ENCODE measurements around the gene WNT9B.

WNT9B gene

DNA sequence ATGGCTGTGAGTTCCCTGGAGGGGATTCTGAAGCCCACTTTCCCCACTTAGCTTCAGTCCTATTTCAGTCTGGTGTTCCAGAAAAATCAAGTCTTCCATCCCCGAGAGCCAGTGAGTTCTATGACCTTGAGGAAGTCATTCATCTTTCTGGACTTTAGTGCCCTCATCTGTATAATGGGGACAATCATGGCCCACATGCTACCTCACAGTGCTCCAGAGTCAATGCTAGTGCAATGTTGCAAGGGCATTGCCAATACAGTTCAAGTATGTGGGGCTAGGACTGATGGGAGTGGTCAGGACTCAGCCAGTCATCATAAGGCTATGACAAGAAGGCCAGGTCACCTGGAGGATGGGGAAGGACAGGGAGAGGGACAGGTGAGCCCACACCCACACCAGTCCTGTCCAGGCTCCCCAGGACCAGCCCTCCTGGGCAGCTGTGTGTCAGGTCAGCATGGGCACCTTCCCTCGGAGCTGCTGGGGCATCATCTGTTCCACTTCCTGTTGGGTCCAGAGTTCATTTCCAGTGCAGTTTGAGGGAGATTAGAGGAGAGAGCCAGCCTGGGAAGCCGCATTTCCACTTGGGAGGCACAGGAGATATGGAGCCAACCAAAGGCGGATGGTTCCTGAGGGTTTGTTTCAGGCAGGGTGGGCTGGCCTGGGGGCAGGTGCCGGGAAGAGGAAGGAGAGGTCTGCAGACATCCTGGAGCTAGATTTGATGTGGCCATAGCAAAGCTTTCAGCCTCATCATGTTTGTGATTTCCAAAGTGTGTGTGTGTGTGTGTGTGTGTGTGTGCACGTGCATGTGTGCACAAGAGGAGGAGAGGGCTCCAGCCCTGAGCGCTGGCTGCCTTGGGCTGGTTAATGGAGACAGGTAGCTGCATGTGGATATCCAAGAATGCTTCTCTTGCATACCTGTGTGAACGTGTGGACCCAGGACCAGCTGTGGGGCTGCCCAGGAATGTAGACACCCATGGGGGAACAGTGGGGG, 3.9 kb upstream of the WNT9B start:
- no peak overlapping the region for H3K27ac ChIP-seq
- TF ChIP-seq, protein P1, sequence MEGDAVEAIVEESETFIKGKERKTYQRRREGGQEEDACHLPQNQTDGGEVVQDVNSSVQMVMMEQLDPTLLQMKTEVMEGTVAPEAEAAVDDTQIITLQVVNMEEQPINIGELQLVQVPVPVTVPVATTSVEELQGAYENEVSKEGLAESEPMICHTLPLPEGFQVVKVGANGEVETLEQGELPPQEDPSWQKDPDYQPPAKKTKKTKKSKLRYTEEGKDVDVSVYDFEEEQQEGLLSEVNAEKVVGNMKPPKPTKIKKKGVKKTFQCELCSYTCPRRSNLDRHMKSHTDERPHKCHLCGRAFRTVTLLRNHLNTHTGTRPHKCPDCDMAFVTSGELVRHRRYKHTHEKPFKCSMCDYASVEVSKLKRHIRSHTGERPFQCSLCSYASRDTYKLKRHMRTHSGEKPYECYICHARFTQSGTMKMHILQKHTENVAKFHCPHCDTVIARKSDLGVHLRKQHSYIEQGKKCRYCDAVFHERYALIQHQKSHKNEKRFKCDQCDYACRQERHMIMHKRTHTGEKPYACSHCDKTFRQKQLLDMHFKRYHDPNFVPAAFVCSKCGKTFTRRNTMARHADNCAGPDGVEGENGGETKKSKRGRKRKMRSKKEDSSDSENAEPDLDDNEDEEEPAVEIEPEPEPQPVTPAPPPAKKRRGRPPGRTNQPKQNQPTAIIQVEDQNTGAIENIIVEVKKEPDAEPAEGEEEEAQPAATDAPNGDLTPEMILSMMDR (IDR thresholded peaks at IDR 0.05) = no peak
- TF ChIP-seq ZFX (IDR thresholded peaks at IDR 0.05; ENCODE audit: borderline replicate concordance) = no peak

DNA sequence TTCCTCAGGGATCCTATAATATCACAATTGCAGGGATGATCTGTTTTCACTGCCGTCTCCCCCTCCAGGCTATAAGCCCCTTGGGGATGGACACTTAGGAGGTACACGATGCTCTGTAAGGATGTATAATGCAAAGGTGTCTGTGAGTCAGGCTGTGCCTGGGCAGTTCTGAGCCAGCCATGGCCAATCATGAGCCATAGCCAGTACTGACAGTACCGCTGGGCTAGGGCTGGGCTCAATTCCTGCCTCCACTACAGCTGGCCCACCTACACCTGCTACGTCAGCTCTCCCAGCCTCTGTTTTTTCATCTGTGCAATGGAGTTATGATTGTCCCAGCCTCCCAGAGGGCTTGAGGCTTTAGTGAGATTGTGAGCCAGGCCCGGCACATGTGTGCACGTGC, 2.8 kb upstream of the WNT9B start:
- TF ChIP-seq ZFX (IDR thresholded peaks at IDR 0.05; ENCODE audit: borderline replicate concordance) = no peak
- TF ChIP-seq, protein P1 (IDR thresholded peaks at IDR 0.05) = no peak
- H3K27ac ChIP-seq = no peak overlapping the region

DNA sequence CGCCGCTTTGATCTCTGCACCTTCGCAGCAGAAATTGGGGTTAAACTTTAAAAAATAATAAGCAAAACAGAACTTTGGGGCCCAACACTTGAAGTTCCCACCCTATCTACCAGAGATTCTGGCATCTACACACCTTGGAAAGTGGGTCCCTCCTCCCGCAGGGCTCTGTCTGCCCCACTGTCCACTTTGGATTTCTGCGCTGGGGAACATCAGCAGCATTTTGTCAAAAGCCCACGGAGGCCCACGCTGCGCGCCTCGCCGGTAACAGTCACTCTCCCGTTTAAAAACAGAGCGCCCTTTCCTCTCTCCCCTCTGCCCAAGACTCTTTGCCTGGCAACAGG, 725 bp upstream of the WNT9B start:
- H3K27ac ChIP-seq = no peak overlapping the region
- no peak for TF ChIP-seq ZFX (IDR thresholded peaks at IDR 0.05; ENCODE audit: borderline replicate concordance)
- TF ChIP-seq, protein P1 (IDR thresholded peaks at IDR 0.05) = no peak

GRCh38 chr17:46853896-46854444, 2.6 kb downstream of the WNT9B start:
- TF ChIP-seq, protein P1 (IDR thresholded peaks at IDR 0.05) = no peak
- no peak for TF ChIP-seq ZFX (IDR thresholded peaks at IDR 0.05; ENCODE audit: borderline replicate concordance)
- H3K27ac ChIP-seq = no peak overlapping the region

GRCh38 chr17:46854515-46854914, 3.1 kb downstream of the WNT9B start:
- TF ChIP-seq, protein P1 (IDR thresholded peaks at IDR 0.05) = no peak
- no peak for TF ChIP-seq ZFX (IDR thresholded peaks at IDR 0.05; ENCODE audit: borderline replicate concordance)
- no peak overlapping the region for H3K27ac ChIP-seq

DNA sequence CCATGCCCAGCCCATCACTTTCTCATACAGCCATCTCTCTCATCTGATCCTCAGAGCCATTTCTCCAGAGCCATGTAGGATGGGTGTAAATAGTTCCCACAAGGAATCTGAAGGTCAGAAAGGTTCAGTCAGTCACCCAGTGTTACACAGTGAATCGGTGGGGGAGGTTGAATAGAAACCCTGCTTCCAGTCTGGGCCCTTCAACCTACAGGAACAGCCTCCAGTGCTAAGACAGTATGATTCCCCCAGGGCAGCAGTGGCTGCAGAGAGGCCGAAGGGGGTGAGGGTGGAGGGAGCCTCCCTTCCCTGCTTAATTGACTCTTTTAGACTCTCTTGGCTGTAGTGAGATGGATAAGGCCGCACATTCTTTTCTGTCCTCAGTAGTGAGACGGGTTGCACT, 3.6 kb downstream of the WNT9B start:
- TF ChIP-seq, protein P1 (IDR thresholded peaks at IDR 0.05) = no peak
- no peak for TF ChIP-seq ZFX (IDR thresholded peaks at IDR 0.05; ENCODE audit: borderline replicate concordance)
- no peak overlapping the region for H3K27ac ChIP-seq

- H3K27ac ChIP-seq = no peak overlapping the region
- TF ChIP-seq, protein P1 (IDR thresholded peaks at IDR 0.05) = no peak
- no peak for TF ChIP-seq ZFX (IDR thresholded peaks at IDR 0.05; ENCODE audit: borderline replicate concordance)
Measured at GRCh38 chr17:46857600-46857999, 6.2 kb downstream of the WNT9B start.
